ENCODE measurements around the gene COPS6.

Gene COPS6

GRCh38 chr7:100102950-100103840, 14.4 kb downstream of the COPS6 start:
- no peak for DNase-seq (ENCODE audit: low spot score)

GRCh38 chr7:100105534-100105933, 16.8 kb downstream of the COPS6 start:
- no peak for DNase-seq (ENCODE audit: low spot score)

GRCh38 chr7:100106633-100107032, 17.9 kb downstream of the COPS6 start:
- no peak for DNase-seq (ENCODE audit: low spot score)

GRCh38 chr7:100107125-100107737, 18.5 kb downstream of the COPS6 start:
- no peak for DNase-seq (ENCODE audit: low spot score)

- no peak for DNase-seq (ENCODE audit: low spot score)
Observed at GRCh38 chr7:100107890-100108289, 19.1 kb downstream of the COPS6 start.

GRCh38 chr7:100109521-100110163, 20.9 kb downstream of the COPS6 start:
- no peak for DNase-seq (ENCODE audit: low spot score)

GRCh38 chr7:100111156-100111555, 22.4 kb downstream of the COPS6 start:
- no peak for DNase-seq (ENCODE audit: low spot score)

- no peak for DNase-seq (ENCODE audit: low spot score)
Observed at GRCh38 chr7:100111914-100112313, 23.1 kb downstream of the COPS6 start.

GRCh38 chr7:100115026-100115425, 26.3 kb downstream of the COPS6 start:
- DNase-seq (ENCODE audit: low spot score) = no peak

GRCh38 chr7:100118388-100119071, 29.8 kb downstream of the COPS6 start:
- DNase-seq (ENCODE audit: low spot score) = no peak

- peak; percentile 98 for DNase-seq (ENCODE audit: low spot score)
Observed at GRCh38 chr7:100119072-100119969, 30.6 kb downstream of the COPS6 start, which contains the start of the genes CNPY4 and TAF6. TSS of gene CNPY4 (plus strand) at chr7:100119634. CDS start at chr7:100119745, 111 bp downstream. TSS of gene TAF6 (minus strand) at chr7:100119358. CDS start at chr7:100114209, 5,149 bp downstream.

GRCh38 chr7:100119970-100120732, 31.4 kb downstream of the COPS6 start:
- peak; percentile 66 for DNase-seq (ENCODE audit: low spot score)

- DNase-seq (ENCODE audit: low spot score) = no peak
Observed at GRCh38 chr7:100120733-100121036, 31.9 kb downstream of the COPS6 start.

- DNase-seq (ENCODE audit: low spot score) = no peak
Observed at GRCh38 chr7:100122067-100122466, 33.3 kb downstream of the COPS6 start.

- no peak for DNase-seq (ENCODE audit: low spot score)
Observed at GRCh38 chr7:100122568-100122967, 33.8 kb downstream of the COPS6 start.

GRCh38 chr7:100124301-100125230, 35.8 kb downstream of the COPS6 start:
- no peak for DNase-seq (ENCODE audit: low spot score)

- no peak for DNase-seq (ENCODE audit: low spot score)
Observed at GRCh38 chr7:100126239-100126930, 37.6 kb downstream of the COPS6 start.

- peak; percentile 87 for DNase-seq (ENCODE audit: low spot score)
Observed at GRCh38 chr7:100126931-100127865, 38.4 kb downstream of the COPS6 start, which contains the start of gene MBLAC1. TSS of gene MBLAC1 (plus strand) at chr7:100126967. CDS start at chr7:100127396, 429 bp downstream.
